Endothelial cell (in vitro differentiated cells): Measurements from ENCODE around the gene HMGCR. TPM values are rescaled to one million over a fixed set of nuclear protein-coding genes. Genes with fewer than 3 reads are reported as not detected.

Experiments used
- DNase-seq: peaks from one replicate; pipeline ENCODE4 v3.0.0; 2021; ENCODE audit warnings: low spot score
- H3K27ac Mint-ChIP-seq: one replicate; pipeline ENCODE4 v1.8.0; 2021; ENCODE audit warnings: mixed read lengths, inconsistent platforms; ENCODE audit not compliant: unreplicated experiment
- H3K27me3 Mint-ChIP-seq: one replicate; pipeline ENCODE4 v1.8.0; 2021; ENCODE audit warnings: mild to moderate bottlenecking, moderate library complexity, mixed read lengths, inconsistent platforms; ENCODE audit not compliant: unreplicated experiment
- H3K36me3 Mint-ChIP-seq: one replicate; pipeline ENCODE4 v1.8.0; 2021; ENCODE audit warnings: mild to moderate bottlenecking, low read depth, mixed read lengths, inconsistent platforms; ENCODE audit not compliant: unreplicated experiment
- H3K4me1 Mint-ChIP-seq: one replicate; pipeline ENCODE4 v1.8.0; 2021; ENCODE audit warnings: mild to moderate bottlenecking, mixed read lengths, inconsistent platforms; ENCODE audit not compliant: unreplicated experiment
- H3K4me3 Mint-ChIP-seq: one replicate; pipeline ENCODE4 v1.8.0; 2021; ENCODE audit warnings: mild to moderate bottlenecking, mixed read lengths, inconsistent platforms; ENCODE audit not compliant: unreplicated experiment
- H3K9me3 Mint-ChIP-seq: one replicate; pipeline ENCODE4 v1.8.0; 2021; ENCODE audit warnings: mixed read lengths, inconsistent platforms; ENCODE audit not compliant: unreplicated experiment
- CTCF ChIP-seq: fragments of 200-600 bp; sonication (generic); IDR thresholded peaks from one replicate; pipeline ENCODE4 v1.5.0; 2021; ENCODE audit warnings: antibody characterized with exemption; ENCODE audit not compliant: unreplicated experiment
- total RNA-seq: library from RNA; stranded (reverse); fragmentation: NEBNext Ultra II Directional; extraction: Animal tissue kit (Norgen Biotek cat#: 25700); gene quantifications from one replicate; pipeline ENCODE4 v1.2.1, GENCODE V29; 2021; ENCODE audit not compliant: unreplicated experiment

HMGCR gene
- total RNA-seq, 1 donor from 2014 or later: 145 TPM

- Mint-ChIP-seq H3K4me3 (no peak overlapping the region), H3K27me3 (no peaks in the 10 kb centered on the region), H3K36me3 (peaks cover 36% of the 10 kb centered on the region), H3K27ac (no peak overlapping the region), H3K4me1 (no peaks in the 10 kb centered on the region), H3K9me3 (no peaks in the 10 kb centered on the region)
- DNase-seq: no peak
- no peak for TF ChIP-seq CTCF
These were observed 18.2 kb downstream of the HMGCR start for GRCh38 chr5:75355236-75355635.

GRCh38 chr5:75356719-75357118 is 19.7 kb downstream of the HMGCR start:
- H3K27me3 Mint-ChIP-seq: no peaks in the 10 kb centered on the region
- peaks cover 41% of the 10 kb centered on the region for H3K36me3 Mint-ChIP-seq
- H3K9me3 Mint-ChIP-seq: no peaks in the 10 kb centered on the region
- H3K4me1 Mint-ChIP-seq: no peaks in the 10 kb centered on the region
- H3K4me3 Mint-ChIP-seq: no peak overlapping the region
- H3K27ac Mint-ChIP-seq: no peak overlapping the region
- no peak for TF ChIP-seq CTCF
- no peak for DNase-seq

- Mint-ChIP-seq H3K4me3 (no peak overlapping the region), H3K4me1 (no peaks in the 10 kb centered on the region), H3K9me3 (no peaks in the 10 kb centered on the region), H3K27ac (no peak overlapping the region), H3K27me3 (peaks cover 2% of the 10 kb centered on the region), H3K36me3 (peaks cover 44% of the 10 kb centered on the region)
- no peak for DNase-seq
- TF ChIP-seq CTCF: no peak
These were observed 21.1 kb downstream of the HMGCR start for GRCh38 chr5:75358117-75358516.

- no peak overlapping the region for H3K4me3 Mint-ChIP-seq
- peaks cover 3% of the 10 kb centered on the region for H3K27me3 Mint-ChIP-seq
- no peaks in the 10 kb centered on the region for H3K9me3 Mint-ChIP-seq
- peaks cover 42% of the 10 kb centered on the region for H3K36me3 Mint-ChIP-seq
- no peak for DNase-seq
- no peak overlapping the region for H3K27ac Mint-ChIP-seq
- TF ChIP-seq CTCF: no peak
- H3K4me1 Mint-ChIP-seq: peaks cover 11% of the 10 kb centered on the region
These were observed 24.3 kb downstream of the HMGCR start for GRCh38 chr5:75361310-75361709.

- no peak for DNase-seq
- H3K27me3 Mint-ChIP-seq: peaks cover 3% of the 10 kb centered on the region
- no peak overlapping the region for H3K27ac Mint-ChIP-seq
- no peak overlapping the region for H3K4me3 Mint-ChIP-seq
- H3K4me1 Mint-ChIP-seq: peaks cover 11% of the 10 kb centered on the region
- TF ChIP-seq CTCF: no peak
- no peaks in the 10 kb centered on the region for H3K9me3 Mint-ChIP-seq
- H3K36me3 Mint-ChIP-seq: peaks cover 33% of the 10 kb centered on the region
These were observed 25.5 kb downstream of the HMGCR start for GRCh38 chr5:75362474-75362975.
